Measurements from ENCODE around the gene HACD3. TPM values are rescaled to one million over a fixed set of nuclear protein-coding genes. Genes with fewer than 3 reads are reported as not detected.

Gene HACD3
- total RNA-seq, 1 donor from 2014 or later = 156 TPM

- DNase-seq (ENCODE audit: low spot score, unreplicated experiment) = no peak
- Mint-ChIP-seq H3K27ac (no peak overlapping the region), H3K4me1 (ENCODE audit: low read depth) (peaks cover 7% of the 10 kb centered on the region), H3K9me3 (ENCODE audit: low read depth) (no peaks in the 10 kb centered on the region), H3K27me3 (no peaks in the 10 kb centered on the region), H3K4me3 (ENCODE audit: low read depth) (no peak overlapping the region), H3K36me3 (ENCODE audit: insufficient read depth) (peaks cover 19% of the 10 kb centered on the region)
- TF ChIP-seq CTCF (IDR thresholded peaks at IDR 0.05; ENCODE audit: unreplicated experiment) = no peak
These were observed 46.4 kb downstream of the HACD3 start for GRCh38 chr15:65576664-65577063.

GRCh38 chr15:65577129-65577996 is 47.1 kb downstream of the HACD3 start:
- no peak for TF ChIP-seq CTCF (IDR thresholded peaks at IDR 0.05; ENCODE audit: unreplicated experiment)
- no peaks in the 10 kb centered on the region for H3K27me3 Mint-ChIP-seq
- no peak for DNase-seq (ENCODE audit: low spot score, unreplicated experiment)
- no peaks in the 10 kb centered on the region for H3K9me3 Mint-ChIP-seq (ENCODE audit: low read depth)
- H3K4me1 Mint-ChIP-seq (ENCODE audit: low read depth) = peaks cover 11% of the 10 kb centered on the region
- peak overlapping the region; percentile 42 for H3K27ac Mint-ChIP-seq
- no peak overlapping the region for H3K4me3 Mint-ChIP-seq (ENCODE audit: low read depth)
- peaks cover 26% of the 10 kb centered on the region for H3K36me3 Mint-ChIP-seq (ENCODE audit: insufficient read depth)

GRCh38 chr15:65578904-65579728 is 48.9 kb downstream of the HACD3 start:
- Mint-ChIP-seq H3K4me1 (ENCODE audit: low read depth) (peaks cover 26% of the 10 kb centered on the region), H3K27ac (peak overlapping the region; percentile 79), H3K36me3 (ENCODE audit: insufficient read depth) (peaks cover 29% of the 10 kb centered on the region), H3K4me3 (ENCODE audit: low read depth) (no peak overlapping the region), H3K9me3 (ENCODE audit: low read depth) (no peaks in the 10 kb centered on the region), H3K27me3 (no peaks in the 10 kb centered on the region)
- TF ChIP-seq CTCF (IDR thresholded peaks at IDR 0.05; ENCODE audit: unreplicated experiment) = no peak
- DNase-seq (ENCODE audit: low spot score, unreplicated experiment) = no peak

- DNase-seq (ENCODE audit: low spot score, unreplicated experiment) = no peak
- TF ChIP-seq CTCF (IDR thresholded peaks at IDR 0.05; ENCODE audit: unreplicated experiment) = no peak
- no peaks in the 10 kb centered on the region for H3K27me3 Mint-ChIP-seq
- H3K4me1 Mint-ChIP-seq (ENCODE audit: low read depth) = peaks cover 32% of the 10 kb centered on the region
- peaks cover 28% of the 10 kb centered on the region for H3K36me3 Mint-ChIP-seq (ENCODE audit: insufficient read depth)
- H3K27ac Mint-ChIP-seq = peak overlapping the region; percentile 78
- no peaks in the 10 kb centered on the region for H3K9me3 Mint-ChIP-seq (ENCODE audit: low read depth)
- H3K4me3 Mint-ChIP-seq (ENCODE audit: low read depth) = no peak overlapping the region
These were observed 49.5 kb downstream of the HACD3 start for GRCh38 chr15:65579762-65580161.

GRCh38 chr15:65580287-65580686 is 50.0 kb downstream of the HACD3 start:
- peaks cover 28% of the 10 kb centered on the region for H3K36me3 Mint-ChIP-seq (ENCODE audit: insufficient read depth)
- DNase-seq (ENCODE audit: low spot score, unreplicated experiment) = no peak
- H3K27ac Mint-ChIP-seq = peak overlapping the region; percentile 78

More at GRCh38 chr15:65580287-65580686, 50.0 kb downstream of the HACD3 start:
- Mint-ChIP-seq H3K4me3 (ENCODE audit: low read depth) (no peak overlapping the region), H3K4me1 (ENCODE audit: low read depth) (peaks cover 33% of the 10 kb centered on the region), H3K27me3 (no peaks in the 10 kb centered on the region), H3K9me3 (ENCODE audit: low read depth) (no peaks in the 10 kb centered on the region)
- no peak for TF ChIP-seq CTCF (IDR thresholded peaks at IDR 0.05; ENCODE audit: unreplicated experiment)
